Parathyroid adenoma (tissue), 2 donors: ENCODE results near the gene LEFTY1.

Experiments
- H2AFZ ChIP-seq: fragments of 300-600 bp; sonication (generic); one replicate; pipeline ENCODE4 v1.7.0; 2017; ENCODE audit warnings: antibody characterized with exemption, mild to moderate bottlenecking
- H3K27ac ChIP-seq: fragments of 300-600 bp; sonication (generic); one replicate; pipeline ENCODE4 v1.7.0; 2017
- H3K27me3 ChIP-seq: fragments of 300-600 bp; sonication (generic); one replicate; pipeline ENCODE4 v1.7.0; 2017; ENCODE audit warnings: low read length; ENCODE audit not compliant: control insufficient read depth, insufficient read depth
- H3K36me3 ChIP-seq: fragments of 300-600 bp; sonication (generic); one replicate; pipeline ENCODE4 v1.7.0; 2017; ENCODE audit warnings: low read length; ENCODE audit not compliant: control insufficient read depth, insufficient read depth
- H3K4me1 ChIP-seq: fragments of 300-600 bp; sonication (generic); one replicate; pipeline ENCODE4 v1.7.0; 2017; ENCODE audit warnings: control low read depth
- H3K4me2 ChIP-seq: fragments of 300-600 bp; sonication (generic); one replicate; pipeline ENCODE4 v1.7.0; 2017; ENCODE audit warnings: low read length
- H3K4me3 ChIP-seq: fragments of 300-600 bp; sonication (generic); one replicate; pipeline ENCODE4 v1.7.0; 2017; ENCODE audit warnings: low read depth, low read length
- H3K79me2 ChIP-seq: fragments of 300-600 bp; sonication (generic); one replicate; pipeline ENCODE4 v1.7.0; 2017; ENCODE audit warnings: control low read depth
- H3K9ac ChIP-seq: fragments of 300-600 bp; sonication (generic); one replicate; pipeline ENCODE4 v1.7.0; 2017; ENCODE audit warnings: mild to moderate bottlenecking
- H3K9me3 ChIP-seq: fragments of 300-600 bp; sonication (generic); one replicate; pipeline ENCODE4 v1.7.0; 2017; ENCODE audit warnings: low read length; ENCODE audit not compliant: control insufficient read depth
- CTCF ChIP-seq: fragments of 300-600 bp; sonication (generic); IDR thresholded peaks from one replicate; pipeline ENCODE4 v1.7.0; 2017; ENCODE audit warnings: antibody characterized with exemption, mild to moderate bottlenecking
- donor health status: primary hyperparathyroidism.

The LEFTY1 gene

GRCh38 chr1:225843426-225843795, 45.5 kb downstream of the LEFTY1 start:
- H3K9ac ChIP-seq: no peak overlapping the region
- TF ChIP-seq CTCF: no peak
- no peak overlapping the region for H3K4me2 ChIP-seq
- H3K4me1 ChIP-seq: no peaks in the 10 kb centered on the region
- H3K4me3 ChIP-seq: no peak overlapping the region
- no peaks in the 10 kb centered on the region for H3K27me3 ChIP-seq
- no peaks in the 10 kb centered on the region for H3K79me2 ChIP-seq
- H2AFZ ChIP-seq: no peak overlapping the region
- H3K36me3 ChIP-seq: no peaks in the 10 kb centered on the region
- H3K27ac ChIP-seq: no peak overlapping the region
- no peaks in the 10 kb centered on the region for H3K9me3 ChIP-seq

- H3K79me2 ChIP-seq: no peaks in the 10 kb centered on the region
- no peak overlapping the region for H3K27ac ChIP-seq
- H3K4me1 ChIP-seq: no peaks in the 10 kb centered on the region
- no peaks in the 10 kb centered on the region for H3K36me3 ChIP-seq
- no peak overlapping the region for H3K4me2 ChIP-seq
- no peak overlapping the region for H3K9ac ChIP-seq
- H3K9me3 ChIP-seq: no peaks in the 10 kb centered on the region
- H2AFZ ChIP-seq: no peak overlapping the region
- no peak overlapping the region for H3K4me3 ChIP-seq
- no peak for TF ChIP-seq CTCF
- H3K27me3 ChIP-seq: no peaks in the 10 kb centered on the region
These were observed 46.0 kb downstream of the LEFTY1 start for GRCh38 chr1:225842788-225843425.

- Histone ChIP-seq H3K79me2 (no peaks in the 10 kb centered on the region), H3K27me3 (no peaks in the 10 kb centered on the region), H3K4me2 (no peak overlapping the region), H3K27ac (no peak overlapping the region), H3K9me3 (no peaks in the 10 kb centered on the region), H2AFZ (no peak overlapping the region), H3K4me1 (no peaks in the 10 kb centered on the region), H3K36me3 (no peaks in the 10 kb centered on the region), H3K9ac (no peak overlapping the region), H3K4me3 (no peak overlapping the region)
- TF ChIP-seq CTCF: no peak
These were observed 46.9 kb downstream of the LEFTY1 start for GRCh38 chr1:225842074-225842473.

- H3K9me3 ChIP-seq: no peaks in the 10 kb centered on the region
- no peak overlapping the region for H3K4me2 ChIP-seq
- no peak overlapping the region for H2AFZ ChIP-seq
- no peaks in the 10 kb centered on the region for H3K4me1 ChIP-seq
- H3K9ac ChIP-seq: no peak overlapping the region
- H3K79me2 ChIP-seq: no peaks in the 10 kb centered on the region
- H3K27ac ChIP-seq: no peak overlapping the region
- no peaks in the 10 kb centered on the region for H3K27me3 ChIP-seq
- no peak for TF ChIP-seq CTCF
- no peaks in the 10 kb centered on the region for H3K36me3 ChIP-seq
- H3K4me3 ChIP-seq: no peak overlapping the region
These were observed 48.2 kb downstream of the LEFTY1 start for GRCh38 chr1:225840713-225841112.

- no peak overlapping the region for H3K4me3 ChIP-seq
- no peak overlapping the region for H2AFZ ChIP-seq
- no peaks in the 10 kb centered on the region for H3K27me3 ChIP-seq
- H3K9ac ChIP-seq: no peak overlapping the region
- no peak for TF ChIP-seq CTCF
- no peaks in the 10 kb centered on the region for H3K79me2 ChIP-seq
- H3K4me1 ChIP-seq: no peaks in the 10 kb centered on the region
- H3K4me2 ChIP-seq: no peak overlapping the region
- H3K9me3 ChIP-seq: no peaks in the 10 kb centered on the region
- H3K36me3 ChIP-seq: no peaks in the 10 kb centered on the region
- no peak overlapping the region for H3K27ac ChIP-seq
These were observed 48.7 kb downstream of the LEFTY1 start for GRCh38 chr1:225840223-225840610.
